Smooth muscle cell of the pulmonary artery (primary cell): Measurements from ENCODE around the gene EPN1. TPM values are rescaled to one million over a fixed set of nuclear protein-coding genes. Genes with fewer than 3 reads are reported as not detected.

ENCODE experiments used
- total RNA-seq: library from RNA; depleted of rRNA; stranded (reverse); fragments of >200 nt; gene quantifications from 2 replicates; pipeline ENCODE4 v1.2.3, GENCODE V29; 2014

EPN1 gene
- total RNA-seq, result 130 and 144 TPM in 2 replicates

DNA sequence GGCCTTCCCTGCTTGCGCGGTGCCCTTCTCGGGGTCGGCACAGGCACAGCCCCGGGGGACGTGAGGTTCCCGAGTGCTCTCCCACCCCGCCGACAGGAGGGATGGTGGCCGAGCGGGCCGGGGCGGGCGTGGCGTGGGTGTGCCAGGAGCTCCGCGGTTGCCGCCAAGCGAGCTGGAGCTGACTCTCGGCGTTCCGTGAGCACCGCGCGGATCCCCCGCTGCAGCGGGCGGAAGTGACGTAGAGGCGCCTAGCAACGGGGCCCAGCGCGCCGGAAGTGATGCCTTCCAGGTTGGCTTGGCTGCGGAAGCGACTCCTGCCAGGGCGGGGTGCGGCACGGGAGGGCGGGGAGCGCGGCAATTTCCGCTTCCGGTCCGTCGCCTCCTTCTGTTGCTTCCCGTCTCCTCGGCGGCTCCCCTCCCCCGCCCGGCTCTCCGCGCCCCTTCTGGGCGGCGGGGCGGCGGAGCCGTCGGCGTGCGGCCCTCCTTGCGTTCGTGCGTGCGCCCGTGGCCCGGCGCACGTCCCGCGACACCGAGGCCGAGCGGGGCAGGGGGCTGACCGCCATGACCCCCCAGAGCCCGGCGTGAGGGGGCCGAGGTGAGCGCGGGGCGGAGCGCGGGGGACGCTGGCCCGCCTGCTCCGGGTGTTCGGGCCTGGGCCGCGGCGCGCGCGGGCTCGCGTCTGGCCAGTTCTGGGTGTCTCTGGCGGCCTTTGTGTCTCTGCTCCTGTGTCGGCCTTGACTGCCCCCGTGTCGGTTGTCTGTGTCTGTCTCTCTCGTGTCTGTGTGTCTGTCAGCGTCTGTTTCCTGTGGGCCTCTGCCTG is at the start of gene EPN1:
Gene EPN1 (plus strand): TSS at position 386 of the 820 bp plus-strand sequence. CDS start 3,402 bp downstream, outside the sequence.

GRCh38 chr19:55640577-55641425 is 34.2 kb upstream of the EPN1 start, which contains the start of gene ZNF580:
TSS of gene ZNF580 (plus strand) at chr19:55641002. CDS start at chr19:55642509, 1,507 bp downstream.

DNA sequence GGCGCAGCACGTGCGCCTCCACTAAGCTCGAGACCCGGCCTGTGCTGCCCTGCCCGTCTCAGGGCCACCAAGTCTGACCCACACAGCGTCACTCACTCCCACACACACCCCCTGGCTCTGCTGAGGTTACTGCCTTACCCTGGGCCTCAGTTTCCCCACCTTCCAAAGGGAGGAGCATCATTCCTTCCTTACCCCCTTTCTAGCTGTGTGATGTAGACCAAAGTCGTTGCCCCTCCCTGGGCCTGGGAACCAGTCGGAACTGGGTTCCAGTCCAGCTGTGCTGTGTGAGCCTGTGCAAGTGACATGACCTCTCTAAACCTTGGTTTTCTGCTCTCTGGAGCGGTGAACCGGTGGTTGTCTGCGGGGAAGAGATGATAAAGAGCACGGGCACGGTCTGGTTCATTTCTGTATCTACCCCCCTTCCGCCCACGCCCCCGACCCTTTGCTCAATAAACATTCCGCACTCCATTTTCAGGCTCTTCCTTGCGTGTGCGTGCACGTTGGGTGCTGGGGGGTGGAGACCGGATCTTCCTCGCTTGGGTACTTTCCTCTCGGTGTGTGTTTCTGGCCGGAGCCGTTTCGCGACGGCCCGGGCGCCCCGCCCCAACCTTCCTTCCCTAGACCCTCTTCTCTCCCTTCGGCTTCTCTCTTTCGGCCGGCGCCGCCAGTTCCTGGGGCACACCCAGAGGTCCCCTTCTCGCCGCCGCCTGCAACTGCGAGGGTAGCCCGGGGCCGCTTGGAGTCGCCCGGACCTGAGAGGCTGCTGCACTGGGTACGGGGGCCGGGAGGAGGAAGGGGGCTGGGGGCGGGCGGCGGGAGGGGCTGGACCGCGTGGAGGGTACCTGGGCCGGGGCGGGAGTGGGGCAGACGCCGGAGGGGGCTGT is 31.8 kb upstream of the EPN1 start, which contains the start of gene ZNF581:
Gene ZNF581 (plus strand): TSS at position 647 of the 884 bp plus-strand sequence. CDS start 923 bp downstream, outside the sequence.

GRCh38 chr19:55647732-55648584 is 27.1 kb upstream of the EPN1 start, which contains the start of gene CCDC106:
TSS of gene CCDC106 (plus strand) at chr19:55648212. CDS start at chr19:55649047, 835 bp downstream.

GRCh38 chr19:55654868-55655647 is 20.0 kb upstream of the EPN1 start, which contains the start of gene U2AF2:
TSS of gene U2AF2 (plus strand) at chr19:55655035. CDS start at chr19:55655105, 70 bp downstream.

GRCh38 chr19:55738302-55738701 is 63.3 kb downstream of the EPN1 start, which contains the start of gene NLRP9:
TSS of gene NLRP9 (minus strand) at chr19:55738402. CDS start at chr19:55738374, 28 bp downstream.

DNA sequence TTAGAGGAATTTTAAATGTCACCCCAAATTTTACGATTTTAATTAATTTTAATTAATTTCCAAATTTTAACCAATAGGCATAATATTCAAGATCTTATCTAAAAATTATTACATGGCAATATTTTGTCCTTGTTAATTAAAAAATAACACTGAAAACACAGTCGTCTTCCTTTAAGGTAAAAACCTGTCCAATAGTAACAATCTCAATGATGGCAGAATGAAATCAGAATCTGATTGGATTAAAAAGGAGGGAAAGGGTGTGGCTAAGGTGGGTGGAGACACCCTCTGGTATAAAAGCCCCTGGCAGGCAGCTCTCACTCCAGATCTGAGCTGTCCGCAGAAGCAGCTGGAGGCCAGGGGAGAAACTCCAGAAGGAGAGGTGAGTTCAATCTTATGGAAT is 83.8 kb downstream of the EPN1 start, which contains the start of gene RFPL4A:
Gene RFPL4A (plus strand): TSS at position 301 of the 400 bp plus-strand sequence. CDS start 2,704 bp downstream, outside the sequence.

Other genes with a start within 250 kb of the EPN1 start
- not detected in 2 replicates for gene SHISA7, start 231.9 kb upstream of the EPN1 start, total RNA-seq
- gene ISOC2, start 213.6 kb upstream of the EPN1 start, total RNA-seq, result 36.7 and 40.1 TPM in 2 replicates
- not detected in 2 replicates for gene C19orf85, start 210.5 kb upstream of the EPN1 start, total RNA-seq
- gene ZNF628, start 198.6 kb upstream of the EPN1 start, total RNA-seq, result 1.2 and 2.7 TPM in 2 replicates
- gene NAT14, start 190.0 kb upstream of the EPN1 start, total RNA-seq, result 13.7 and 20.4 TPM in 2 replicates
- gene SSC5D, start 186.8 kb upstream of the EPN1 start, total RNA-seq, result 39.3 and 40.5 TPM in 2 replicates
- gene SBK2, start 138.1 kb upstream of the EPN1 start, total RNA-seq, result 0.13 TPM in 1 of 2 replicates, not detected in the other
- gene SBK3, start 129.7 kb upstream of the EPN1 start, total RNA-seq, result 0.07 TPM in 2 replicates
- gene ZNF579, start 94.4 kb upstream of the EPN1 start, total RNA-seq, result 4.1 and 9.1 TPM in 2 replicates
- gene FIZ1, start 75.7 kb upstream of the EPN1 start, total RNA-seq, result 3.8 and 5.0 TPM in 2 replicates
- gene ZNF524, start 74.9 kb upstream of the EPN1 start, total RNA-seq, result 9.5 and 13.1 TPM in 2 replicates
- gene ZNF865, start 69.6 kb upstream of the EPN1 start, total RNA-seq, result 2.5 and 5.1 TPM in 2 replicates
- 3.9 and 5.1 TPM in 2 replicates for gene ZNF784, start 50.7 kb upstream of the EPN1 start, total RNA-seq
- 7.1 and 8.8 TPM in 2 replicates for gene ZNF580, start 34.2 kb upstream of the EPN1 start, total RNA-seq
- gene ZNF581, start 31.6 kb upstream of the EPN1 start, total RNA-seq, result 16.6 and 24.6 TPM in 2 replicates
- gene CCDC106, start 27.0 kb upstream of the EPN1 start, total RNA-seq, result 10.7 and 13.3 TPM in 2 replicates
- gene U2AF2, start 20.2 kb upstream of the EPN1 start, total RNA-seq, result 103 and 111 TPM in 2 replicates
- gene NLRP9, start 63.2 kb downstream of the EPN1 start, total RNA-seq, result not detected in 2 replicates
- not detected in 2 replicates for gene RFPL4A, start 83.9 kb downstream of the EPN1 start, total RNA-seq
- gene RFPL4AL1, start 93.9 kb downstream of the EPN1 start, total RNA-seq, result not detected in 2 replicates
- not detected in 2 replicates for gene NLRP11, start 156.8 kb downstream of the EPN1 start, total RNA-seq
- not detected in 2 replicates for gene NLRP4, start 161.3 kb downstream of the EPN1 start, total RNA-seq